PC-3 (cell line): Measurements from ENCODE around the gene OSBPL2.

Experiments used
- CTCF ChIP-seq: fragments of 300-600 bp; sonication (generic); conservative IDR thresholded peaks from 2 replicates; pipeline ENCODE4 v1.5.1; 2017; ENCODE audit warnings: antibody characterized with exemption, low read depth, mild to moderate bottlenecking, low read length
- EZH2 ChIP-seq: fragments of 300-600 bp; sonication (generic); IDR thresholded peaks from one replicate; pipeline ENCODE4 v1.6.1; 2017; ENCODE audit warnings: antibody characterized with exemption, mild to moderate bottlenecking, low read length; ENCODE audit not compliant: unreplicated experiment
- EZH2phosphoT487 ChIP-seq: fragments of 300-600 bp; sonication (generic); IDR thresholded peaks from 2 replicates; pipeline ENCODE4 v1.6.1; 2018; ENCODE audit warnings: mild to moderate bottlenecking, antibody characterized with exemption, low read length, borderline replicate concordance

- TF ChIP-seq CTCF (no peak), EZH2phosphoT487 (no peak), EZH2 (no peak)
Measured at GRCh38 chr20:62242176-62242575, 3.9 kb downstream of the OSBPL2 start.
